SIG-M5 treated with dmso at 0.1 percent for 504 hours (cell line): ENCODE results near the gene ZBTB44.

ENCODE experiments used
- DNase-seq: peaks from one replicate; lab custom pipeline; 2025; ENCODE audit not compliant: unreplicated experiment; lab: John Stamatoyannopoulos, UW

Gene ZBTB44

GRCh38 chr11:130215531-130216220 is 99.0 kb downstream of the ZBTB44 start:
- no peak for DNase-seq

- DNase-seq, result no peak
These were observed 99.7 kb downstream of the ZBTB44 start for GRCh38 chr11:130214861-130215530.

- DNase-seq, result no peak
These were observed 100.8 kb downstream of the ZBTB44 start for GRCh38 chr11:130213979-130214281.

GRCh38 chr11:130213143-130213978 is 101.4 kb downstream of the ZBTB44 start:
- DNase-seq, result no peak

GRCh38 chr11:130212431-130212961 is 102.2 kb downstream of the ZBTB44 start:
- DNase-seq, result no peak

- DNase-seq, result no peak
These were observed 102.8 kb downstream of the ZBTB44 start for GRCh38 chr11:130211781-130212401.

- no peak for DNase-seq
These were observed 103.6 kb downstream of the ZBTB44 start for GRCh38 chr11:130211144-130211543.

- no peak for DNase-seq
These were observed 104.5 kb downstream of the ZBTB44 start for GRCh38 chr11:130209954-130210854.

- DNase-seq, result no peak
These were observed 105.4 kb downstream of the ZBTB44 start for GRCh38 chr11:130209128-130209932.

- DNase-seq, result no peak
These were observed 106.2 kb downstream of the ZBTB44 start for GRCh38 chr11:130208241-130209127.

- no peak for DNase-seq
These were observed 108.6 kb downstream of the ZBTB44 start for GRCh38 chr11:130206141-130206540.

- no peak for DNase-seq
These were observed 110.0 kb downstream of the ZBTB44 start for GRCh38 chr11:130204703-130205095.

GRCh38 chr11:130203766-130204702 is 110.7 kb downstream of the ZBTB44 start:
- DNase-seq, result no peak

- DNase-seq, result no peak
These were observed 111.7 kb downstream of the ZBTB44 start for GRCh38 chr11:130202818-130203689.

- DNase-seq, result peak; percentile 2
These were observed 112.5 kb downstream of the ZBTB44 start for GRCh38 chr11:130202009-130202817.

GRCh38 chr11:130201026-130201425 is 113.7 kb downstream of the ZBTB44 start:
- DNase-seq, result no peak
